Thymus (tissue), 11 donors: ENCODE measurements around the gene HDDC2. TPM values are rescaled to one million over a fixed set of nuclear protein-coding genes. Genes with fewer than 3 reads are reported as not detected.
"Not testable (repeated sequence)": the region's sequence is repeated elsewhere in the genome, so short reads cannot be mapped to it uniquely, and the experiment has no call there.

Source experiments
- DNase-seq, 9 donors: peaks; one replicate each; pipeline ENCODE4 v3.0.0-alpha.2; 2013; ENCODE audit warnings: low spot score in 9 of 9, low read depth in 6 of 9, missing footprints in 1 of 9
- H3K27ac ChIP-seq, 2 donors: one replicate each; pipeline ENCODE4 v1.5.1; 2013; ENCODE audit warnings: control low read depth in 1 of 2, low read depth in 1 of 2, low read length in 1 of 2, mild to moderate bottlenecking in 1 of 2, moderate library complexity in 1 of 2
- H3K27me3 ChIP-seq, 2 donors: one replicate each; pipeline ENCODE4 v1.5.1; 2013; ENCODE audit warnings: low read length in 1 of 2; ENCODE audit not compliant: control insufficient read depth in 2 of 2, insufficient read depth in 1 of 2
- H3K36me3 ChIP-seq, 2 donors: one replicate each; pipeline ENCODE4 v1.5.1; 2013; ENCODE audit warnings: low read length in 1 of 2, mild to moderate bottlenecking in 1 of 2, moderate library complexity in 1 of 2; ENCODE audit not compliant: control insufficient read depth in 2 of 2, insufficient read depth in 2 of 2
- H3K4me1 ChIP-seq, 2 donors: one replicate each; pipeline ENCODE4 v1.5.1; 2013; ENCODE audit warnings: low read length in 2 of 2; ENCODE audit not compliant: control insufficient read depth in 2 of 2, insufficient read depth in 2 of 2
- H3K4me3 ChIP-seq, 2 donors: one replicate each; pipeline ENCODE4 v1.5.1; 2013; ENCODE audit warnings: low read length in 2 of 2, control low read depth in 1 of 2, mild to moderate bottlenecking in 1 of 2
- H3K9me3 ChIP-seq, 2 donors: one replicate each; pipeline ENCODE4 v1.5.1; 2013; ENCODE audit warnings: low read length in 1 of 2, mild to moderate bottlenecking in 1 of 2; ENCODE audit not compliant: control insufficient read depth in 2 of 2, insufficient read depth in 1 of 2
- WGBS: extraction: QIAGEN DNeasy Blood & Tissue Kit; methylation state at CpG from one replicate; pipeline ENCODE4 v1.1.7; 2013; 5-methylcytosine and 5-hydroxymethylcytosine counted together
- polyA plus RNA-seq: library from polyadenylated mRNA; stranded (reverse); fragments of 200-250 nt; gene quantifications from one replicate; pipeline ENCODE4 v1.2.3, GENCODE V29; 2013
- total RNA-seq: library from RNA; stranded (reverse); fragments of 120-200 nt; gene quantifications from one replicate; pipeline ENCODE4 v1.2.4, GENCODE V29; 2013
- donor health status: healthy.

HDDC2 gene
- total and polyA plus RNA-seq, 2 donors: 64.5 to 72.6 TPM

DNA sequence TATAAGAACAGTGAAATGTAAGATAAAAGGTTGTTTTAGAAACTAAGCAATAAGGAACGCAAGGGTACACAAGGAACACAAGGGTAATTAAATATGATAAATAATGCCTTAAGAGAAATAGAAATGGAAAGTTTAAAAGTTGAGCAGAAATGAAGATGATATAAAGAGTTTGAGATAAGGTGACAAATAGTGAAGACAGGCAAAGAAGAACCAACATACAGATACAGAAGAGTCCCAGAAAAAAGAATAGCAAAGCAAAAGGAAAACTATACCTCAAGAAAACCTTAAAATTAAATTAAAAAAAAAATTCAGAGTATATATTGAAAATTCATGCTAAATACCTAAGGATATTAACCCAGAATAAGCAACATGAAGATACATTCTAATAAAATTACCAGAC lies 16.4 kb downstream of the HDDC2 start:
- DNase-seq: no peak
- Histone ChIP-seq H3K27me3 (no peaks in the 10 kb centered on the region), H3K4me1 (no peaks in the 10 kb centered on the region), H3K27ac (no peak overlapping the region), H3K9me3 (peaks cover 1 to 7% of the 10 kb centered on the region in 2 donors), H3K4me3 (no peak overlapping the region), H3K36me3 (peaks cover 12 to 41% of the 10 kb centered on the region in 2 donors)
- 99% methylated on average over 1 of the region's 1 CpG for WGBS

DNA sequence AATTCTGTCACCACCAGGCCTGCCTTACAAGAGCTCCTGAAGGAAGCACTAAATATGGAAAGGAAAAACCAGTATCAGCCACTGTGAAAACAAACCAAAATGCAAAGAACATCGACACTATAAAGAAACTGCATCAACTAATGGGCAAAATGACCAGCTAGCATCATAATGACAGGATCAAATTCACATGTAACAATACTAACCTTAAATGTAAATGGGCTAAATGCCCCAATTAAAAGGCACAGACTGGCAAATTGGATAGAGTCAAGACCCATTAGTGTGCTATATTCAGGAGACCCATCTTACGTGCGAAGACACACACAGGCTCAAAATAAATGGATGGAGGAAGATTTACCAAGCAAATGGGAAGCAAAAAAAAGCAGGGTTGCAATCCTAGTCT lies 19.3 kb downstream of the HDDC2 start:
- DNase-seq, H3K4me1 ChIP-seq, H3K4me3 ChIP-seq, H3K27ac ChIP-seq, H3K27me3 ChIP-seq: not testable (repeated sequence)
- WGBS: 98% methylated on average over 3 of the region's 3 CpGs
- Histone ChIP-seq H3K36me3 (peaks cover 9 to 41% of the 10 kb centered on the region in 2 donors), H3K9me3 (peaks cover 1 to 12% of the 10 kb centered on the region in 2 donors)

DNA sequence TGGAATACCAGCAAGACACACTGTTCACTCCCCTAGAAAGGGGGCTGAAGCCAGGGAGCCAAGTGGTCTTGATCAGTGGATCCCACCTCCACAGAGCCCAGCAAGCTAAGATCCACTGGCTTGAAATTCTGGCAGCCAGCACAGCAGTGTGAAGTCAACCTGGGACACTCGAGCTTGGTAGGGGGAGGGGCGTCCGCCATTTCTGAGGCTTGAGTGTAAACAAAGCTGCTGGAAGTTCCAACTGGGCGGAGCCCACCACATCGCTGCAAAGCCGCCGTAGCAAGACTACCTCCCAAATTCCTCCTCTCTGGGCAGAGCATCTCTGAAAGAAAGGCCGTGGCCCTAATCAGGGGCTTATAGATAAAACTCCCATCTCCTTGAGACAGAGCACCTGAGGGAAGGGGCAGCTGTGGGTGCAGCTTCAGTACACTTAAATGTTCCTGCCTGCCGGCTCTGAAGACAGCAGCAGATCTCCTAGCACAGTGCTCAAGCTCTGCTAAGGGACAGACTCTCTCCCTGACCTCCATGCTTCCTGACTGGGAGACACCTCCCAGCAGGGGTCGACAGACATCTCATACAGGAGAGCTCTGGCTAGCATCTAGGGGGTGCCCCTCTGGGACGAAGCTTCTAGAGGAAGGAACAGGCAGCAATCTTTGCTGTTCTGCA lies 21.3 kb downstream of the HDDC2 start:
- H3K4me1 ChIP-seq, H3K27ac ChIP-seq, DNase-seq, H3K27me3 ChIP-seq, H3K4me3 ChIP-seq: not testable (repeated sequence)
- H3K36me3 ChIP-seq: peaks cover 9 to 35% of the 10 kb centered on the region in 2 donors
- H3K9me3 ChIP-seq: peaks cover 1 to 12% of the 10 kb centered on the region in 2 donors
- WGBS: 91% methylated on average over 11 of the region's 11 CpGs

DNA sequence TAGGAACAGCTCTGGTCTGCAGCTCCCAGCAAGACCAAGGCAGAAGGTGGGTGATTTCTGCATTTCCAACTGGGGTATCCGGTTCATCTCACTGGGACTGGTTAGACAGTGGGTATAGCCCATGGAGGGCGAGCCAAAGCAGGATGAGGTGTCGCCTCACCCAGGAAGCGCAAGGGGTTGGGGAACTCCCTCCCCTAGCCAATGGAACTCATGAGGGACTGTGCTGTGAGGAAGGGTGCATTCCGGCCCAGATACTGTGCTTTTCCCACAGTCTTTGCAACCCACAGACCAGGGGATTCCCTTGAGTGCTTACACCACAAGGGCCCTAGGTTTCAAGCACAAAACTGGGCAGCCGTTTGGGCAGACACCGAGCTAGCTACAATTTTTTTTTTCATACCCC lies 21.8 kb downstream of the HDDC2 start:
- Histone ChIP-seq H3K4me3 (no peak overlapping the region), H3K36me3 (peaks cover 9 to 38% of the 10 kb centered on the region in 2 donors), H3K9me3 (peaks cover 1 to 12% of the 10 kb centered on the region in 2 donors), H3K4me1 (no peaks in the 10 kb centered on the region), H3K27ac (no peak overlapping the region), H3K27me3 (no peaks in the 10 kb centered on the region)
- 96% methylated on average over 7 of the region's 7 CpGs for WGBS
- DNase-seq: no peak

DNA sequence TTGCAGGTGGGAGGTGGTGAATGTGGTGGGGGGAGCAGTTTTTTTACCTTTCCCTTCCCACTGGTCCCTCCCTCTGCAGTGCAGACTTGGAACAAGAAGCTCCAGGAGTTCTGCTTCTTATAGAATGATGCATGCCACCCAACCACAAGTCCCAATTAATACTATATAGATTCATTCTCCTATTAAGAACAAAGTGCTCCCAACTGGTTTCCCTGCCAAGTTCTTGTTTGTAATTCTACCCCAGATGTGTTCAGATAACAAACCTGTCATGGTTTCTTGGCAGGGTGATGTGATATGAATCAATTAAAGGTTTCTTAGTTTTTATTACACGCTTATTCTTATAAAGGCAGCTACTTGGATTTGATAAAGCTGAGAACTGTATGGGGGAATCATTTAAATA lies 23.9 kb downstream of the HDDC2 start:
- peaks cover 23 to 58% of the 10 kb centered on the region in 2 donors for H3K36me3 ChIP-seq

DNA sequence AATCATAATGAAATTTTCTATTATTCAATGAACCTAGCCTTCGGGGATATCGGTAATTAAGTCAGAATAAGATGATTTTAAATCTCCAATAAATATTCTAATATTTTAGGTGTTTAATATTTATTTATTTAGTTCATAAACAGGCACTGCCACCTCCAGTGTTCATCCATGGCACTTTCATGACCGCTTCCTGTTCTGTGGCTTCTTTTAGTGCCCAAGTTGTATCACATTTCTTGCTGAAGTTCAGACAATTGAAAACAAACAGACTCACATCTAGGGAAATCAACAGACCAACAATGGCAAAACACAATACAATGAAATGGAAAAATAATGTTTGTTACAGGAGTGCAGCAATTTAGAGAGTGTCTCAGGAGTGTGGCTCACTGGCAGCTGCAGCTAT lies 26.0 kb downstream of the HDDC2 start:
- peaks cover 21 to 64% of the 10 kb centered on the region in 2 donors for H3K36me3 ChIP-seq
- WGBS: 95% methylated on average over 3 of the region's 3 CpGs

More for the DNA sequence above, 23.9 kb downstream of the HDDC2 start:
- Histone ChIP-seq H3K27ac (no peak overlapping the region), H3K9me3 (peaks cover 1 to 17% of the 10 kb centered on the region in 2 donors), H3K4me1 (no peaks in the 10 kb centered on the region), H3K4me3 (no peak overlapping the region), H3K27me3 (no peaks in the 10 kb centered on the region)
- DNase-seq: no peak
- 91% methylated on average over 1 of the region's 1 CpG for whole genome bisulfite sequencing

DNA sequence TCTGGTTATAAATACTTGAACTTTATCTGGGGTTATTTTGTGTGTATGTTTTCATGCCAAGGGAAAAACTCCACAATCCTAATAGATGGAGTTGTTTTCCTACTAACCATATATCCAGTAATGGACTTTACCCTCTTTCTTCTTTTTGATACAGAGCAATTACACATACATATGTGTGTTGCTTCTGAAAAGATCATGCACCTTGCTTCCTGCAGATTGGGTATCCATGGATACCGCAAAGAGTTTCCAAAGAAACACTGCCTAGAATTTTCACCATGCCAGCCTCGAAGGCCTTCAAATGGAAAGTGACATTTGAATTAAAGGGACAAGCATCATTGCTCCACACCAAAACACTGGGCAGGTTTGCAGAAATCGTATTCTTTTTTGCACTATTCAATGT lies 26.8 kb downstream of the HDDC2 start:
- no peak for DNase-seq
- 95% methylated on average over 3 of the region's 3 CpGs for WGBS
- Histone ChIP-seq H3K4me1 (no peaks in the 10 kb centered on the region), H3K4me3 (no peak overlapping the region), H3K36me3 (peaks cover 16 to 56% of the 10 kb centered on the region in 2 donors), H3K9me3 (peaks cover 0 to 5% of the 10 kb centered on the region in 2 donors), H3K27ac (no peak overlapping the region), H3K27me3 (no peaks in the 10 kb centered on the region)

More for the DNA sequence above, 26.0 kb downstream of the HDDC2 start:
- no peaks in the 10 kb centered on the region for H3K27me3 ChIP-seq
- H3K4me3 ChIP-seq: no peak overlapping the region
- no peak overlapping the region for H3K27ac ChIP-seq
- no peak for DNase-seq
- H3K4me1 ChIP-seq: no peaks in the 10 kb centered on the region
- H3K9me3 ChIP-seq: peaks cover 1 to 14% of the 10 kb centered on the region in 2 donors

DNA sequence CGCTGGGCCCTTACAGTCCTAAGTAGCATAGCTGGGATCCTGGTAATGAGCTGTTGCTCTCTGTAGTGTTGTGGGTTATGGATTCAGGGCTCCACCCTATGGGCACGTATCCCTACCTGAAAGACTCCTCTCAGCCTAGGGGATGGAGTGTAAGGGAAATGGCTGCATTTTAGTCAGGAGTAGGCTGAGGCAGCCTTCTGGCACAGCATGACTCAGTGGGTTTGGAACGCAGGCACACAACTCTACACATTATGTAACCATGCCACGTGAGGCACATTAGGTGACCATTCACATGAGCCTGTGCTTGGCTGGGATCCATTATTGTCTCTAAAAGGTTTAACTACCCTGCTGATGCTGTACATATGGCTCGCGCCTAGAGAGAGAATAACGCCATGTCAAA lies 27.8 kb downstream of the HDDC2 start:
- H3K27ac ChIP-seq: no peak overlapping the region
- H3K4me3 ChIP-seq: no peak overlapping the region
- H3K27me3 ChIP-seq: no peaks in the 10 kb centered on the region
- WGBS: 97% methylated on average over 7 of the region's 7 CpGs
- peaks cover 0 to 4% of the 10 kb centered on the region in 2 donors for H3K9me3 ChIP-seq
- peaks cover 16 to 49% of the 10 kb centered on the region in 2 donors for H3K36me3 ChIP-seq
- no peaks in the 10 kb centered on the region for H3K4me1 ChIP-seq
- no peak for DNase-seq

DNA sequence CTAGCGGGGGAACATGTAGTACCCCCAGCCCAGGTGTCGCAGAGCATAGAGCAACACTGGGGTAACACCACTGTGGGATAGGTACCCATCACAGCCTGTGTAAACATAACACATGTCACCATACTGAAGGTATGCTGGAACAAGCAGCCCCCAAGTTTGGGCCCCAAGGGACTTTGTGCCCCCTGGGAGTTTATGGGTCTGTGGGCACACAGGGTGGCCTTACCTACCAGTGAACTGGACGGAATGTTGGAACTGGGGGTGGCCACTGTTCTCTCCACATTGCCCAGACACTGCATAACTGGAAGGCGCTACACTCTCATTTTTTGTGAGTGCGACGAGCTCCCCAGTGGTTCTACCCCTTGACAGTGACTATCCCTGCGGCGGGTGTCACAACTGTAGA lies 28.5 kb downstream of the HDDC2 start:
- Histone ChIP-seq H3K27ac (no peak overlapping the region), H3K4me1 (no peaks in the 10 kb centered on the region), H3K36me3 (peaks cover 16 to 47% of the 10 kb centered on the region in 2 donors), H3K27me3 (no peaks in the 10 kb centered on the region), H3K9me3 (peaks cover 0 to 4% of the 10 kb centered on the region in 2 donors), H3K4me3 (no peak overlapping the region)
- DNase-seq: no peak
- 98% methylated on average over 8 of the region's 8 CpGs for WGBS
